Fibroblast of skin of abdomen (primary cell): Measurements from ENCODE around the gene PAX8.

Source experiments
- DNase-seq: peaks from one replicate; pipeline ENCODE4 v3.0.0-alpha.2; 2013

The PAX8 gene

DNA sequence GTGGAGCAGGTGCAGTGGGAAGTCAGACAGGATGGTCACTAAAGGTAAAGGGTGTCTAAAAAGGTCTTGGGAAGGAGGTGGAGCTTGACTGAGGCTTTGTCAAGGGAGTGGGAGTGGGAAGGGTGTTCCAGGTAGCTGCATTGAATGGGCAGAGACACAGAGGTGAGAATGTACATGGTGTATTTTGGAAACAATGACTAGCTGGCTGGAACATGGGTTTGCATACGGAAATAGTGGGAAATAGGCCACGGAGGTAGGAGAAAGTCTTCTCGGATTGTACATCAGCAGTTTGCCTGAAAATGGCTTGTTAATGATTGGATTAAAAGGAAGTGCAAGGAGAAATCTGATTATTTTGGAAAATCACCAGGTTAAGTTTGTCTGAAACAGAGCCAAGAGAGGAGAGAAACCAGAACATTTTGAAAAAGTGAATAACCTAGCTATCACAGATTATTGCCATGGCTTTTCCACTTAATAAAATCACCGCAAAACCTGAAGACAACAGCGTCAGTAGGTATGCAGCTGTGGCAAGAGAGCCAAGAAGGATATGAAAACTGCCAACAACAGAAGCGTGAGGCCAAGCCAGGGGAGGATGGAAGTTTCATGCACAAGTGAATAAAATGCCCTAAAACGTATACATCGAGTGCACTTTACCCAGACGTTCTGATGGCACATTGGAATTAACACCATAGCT lies 13.9 kb downstream of the PAX8 start:
- DNase-seq = no peak

DNA sequence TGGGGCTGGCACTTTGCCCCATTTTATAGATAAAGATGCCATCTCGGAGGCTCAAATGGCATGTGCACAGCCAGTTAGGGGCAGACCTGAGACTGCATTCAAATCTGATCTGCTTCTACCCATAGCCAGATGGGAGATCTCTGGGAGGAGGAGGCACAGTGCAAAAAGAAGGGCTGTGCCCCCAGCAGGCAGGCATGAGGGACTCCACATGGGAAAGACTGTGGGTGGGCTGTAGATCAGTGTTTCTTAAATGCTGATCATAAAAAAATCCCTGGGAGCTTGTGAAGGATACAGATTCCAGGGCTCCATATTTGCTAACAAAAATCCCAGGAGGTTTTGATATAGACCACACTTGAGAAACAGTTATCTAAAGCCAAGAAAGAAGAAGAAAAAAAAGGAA lies 15.2 kb downstream of the PAX8 start:
- DNase-seq = no peak

DNA sequence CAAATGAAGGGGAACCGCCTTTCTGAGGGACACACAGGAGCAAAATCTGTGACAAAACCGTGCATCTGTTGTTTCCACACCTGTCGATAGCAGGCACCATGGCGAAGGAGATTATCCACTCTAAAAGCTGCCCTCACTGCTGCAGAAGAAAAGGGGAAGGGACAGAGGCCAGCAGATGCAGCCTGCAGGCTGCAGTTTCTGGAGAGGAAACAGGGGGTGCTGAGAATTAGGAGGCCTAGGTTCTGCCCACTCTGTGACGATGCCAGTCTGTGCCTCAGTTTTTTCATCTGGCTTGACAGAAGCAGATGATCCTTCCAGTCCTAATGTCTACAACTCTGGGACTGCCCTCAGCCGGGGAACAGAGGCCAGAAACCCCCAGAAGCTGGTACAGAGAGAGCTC lies 17.7 kb downstream of the PAX8 start:
- DNase-seq = no peak

DNA sequence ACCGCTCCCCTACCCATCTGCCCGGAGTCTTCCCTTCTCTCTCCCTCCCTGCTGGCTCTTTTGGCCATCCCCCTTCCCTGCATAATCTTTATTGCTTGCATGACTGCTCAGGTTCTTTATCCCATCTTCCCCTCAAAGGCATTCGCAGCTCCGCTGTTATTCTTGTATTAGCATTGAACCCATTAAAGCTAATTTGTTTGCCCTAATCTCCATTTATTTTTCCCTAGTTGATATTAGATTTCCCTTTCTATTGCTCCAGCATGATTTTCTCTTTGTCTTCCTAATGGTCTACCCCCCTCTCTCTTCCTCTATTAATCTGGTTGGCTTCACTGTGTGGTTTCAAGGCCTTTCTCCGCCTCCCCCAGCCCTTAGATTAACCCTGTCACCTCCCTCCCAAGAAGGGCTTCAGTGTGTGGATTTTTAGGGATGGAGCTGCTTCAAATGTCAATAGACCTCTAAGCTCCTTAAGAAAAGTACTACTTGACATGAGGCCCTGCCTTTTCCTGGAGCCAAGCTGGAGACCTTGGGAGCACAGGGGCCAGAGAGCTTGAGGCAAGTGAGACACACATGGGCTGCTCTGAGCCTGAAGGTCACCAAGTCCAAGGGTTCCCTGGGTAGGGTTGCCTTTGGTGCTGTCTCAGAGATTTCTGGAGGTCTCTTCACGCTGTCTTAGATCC lies 20.1 kb downstream of the PAX8 start:
- DNase-seq = no peak

DNA sequence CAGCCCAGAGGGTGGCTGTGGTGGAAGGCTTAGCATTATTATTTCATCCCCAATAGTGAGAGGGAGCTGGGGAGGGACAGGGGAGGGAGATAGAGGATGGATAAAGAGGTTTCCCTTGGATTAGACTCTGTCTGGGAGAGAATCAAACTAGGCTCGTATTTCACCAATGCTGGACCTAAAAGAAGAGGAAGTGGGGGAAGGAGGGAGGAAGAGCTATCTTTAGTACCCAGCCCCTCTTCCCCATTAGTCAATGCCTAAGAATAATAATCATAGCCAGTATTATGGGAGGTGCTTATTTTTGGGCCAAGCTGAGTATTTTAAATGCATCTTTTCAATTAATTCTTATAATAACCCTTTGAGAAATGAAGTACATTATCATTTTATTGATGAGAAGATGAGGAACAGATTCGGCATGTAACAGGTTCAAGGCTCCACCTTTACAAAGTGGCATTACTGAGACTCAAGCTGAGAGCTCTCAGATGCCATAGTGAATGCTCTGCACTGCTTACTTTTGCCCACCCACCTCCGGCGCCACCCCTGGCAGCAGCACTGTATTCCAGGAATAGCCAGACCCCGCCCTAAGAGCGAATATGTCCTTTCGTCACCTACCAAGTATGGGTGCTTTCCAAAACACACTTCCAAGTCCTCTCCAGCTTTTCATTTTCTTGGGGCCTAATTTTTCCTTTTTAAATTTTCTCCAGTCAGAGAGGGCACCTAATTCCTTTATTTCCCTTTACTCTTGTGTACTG lies 21.0 kb downstream of the PAX8 start:
- DNase-seq = peak; percentile 18

DNA sequence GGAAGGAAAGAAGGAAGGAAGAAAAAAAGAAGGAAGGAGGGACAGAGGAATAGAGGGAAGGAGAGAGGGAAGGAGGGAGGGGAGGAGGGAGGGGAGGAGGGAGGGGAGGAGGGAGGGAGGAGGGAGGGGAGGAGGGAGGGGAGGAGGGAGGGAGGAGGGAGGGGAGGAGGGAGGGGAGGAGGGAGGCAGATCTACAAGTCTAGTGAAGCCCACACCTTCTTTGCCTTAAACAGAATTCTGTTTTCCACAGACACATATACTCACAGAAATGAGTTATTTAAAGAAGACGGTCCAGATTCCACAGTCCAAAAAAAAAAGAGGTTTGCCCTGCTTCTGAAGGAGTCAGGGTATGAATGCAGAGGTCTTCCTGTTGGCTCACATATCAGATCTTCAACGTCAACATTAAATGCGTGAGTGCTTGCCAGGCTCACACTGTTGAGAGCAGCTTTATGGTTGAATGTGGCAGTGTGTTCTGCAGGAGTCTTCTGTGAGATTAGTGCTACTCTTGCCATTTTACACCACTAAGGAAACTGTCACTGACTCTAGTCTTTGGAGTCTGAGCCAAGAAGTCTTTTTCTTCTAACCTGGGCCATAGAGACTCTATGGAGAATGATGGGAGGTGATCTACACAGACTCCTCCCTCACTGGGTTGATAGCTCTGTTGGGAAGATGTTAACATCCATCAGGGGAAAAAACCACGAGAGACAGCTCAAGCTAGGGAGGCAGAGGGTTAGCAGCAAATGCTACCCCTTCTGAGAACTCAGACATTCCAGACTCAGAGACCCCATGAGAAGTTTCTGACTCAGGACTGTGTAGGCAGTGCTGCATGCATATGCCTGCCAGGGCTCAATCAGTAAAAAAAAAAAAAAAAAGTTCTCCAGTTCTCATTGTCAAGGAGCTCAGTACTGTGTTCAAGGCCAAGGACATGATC lies 23.3 kb downstream of the PAX8 start:
- DNase-seq = peak; percentile 33

DNA sequence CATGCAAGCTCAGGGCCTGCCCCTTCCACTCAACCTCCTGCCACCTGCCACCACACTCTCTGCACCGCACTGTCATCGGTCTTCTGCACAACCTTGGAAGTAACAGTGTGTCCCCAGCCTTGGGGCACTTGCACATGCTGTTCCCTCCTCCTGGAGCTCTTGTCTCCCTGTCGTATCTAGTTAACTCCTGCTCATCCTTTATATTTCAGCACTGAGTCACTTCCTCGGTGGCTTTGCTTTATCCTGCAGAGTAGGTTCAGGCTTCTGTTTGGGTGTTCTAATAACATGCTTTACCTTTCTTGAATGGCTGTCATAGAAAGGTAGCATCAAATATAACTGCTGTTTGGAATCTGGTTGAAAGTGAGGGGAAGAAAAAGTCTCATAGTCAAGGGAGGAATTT lies 25.3 kb downstream of the PAX8 start:
- no peak for DNase-seq

DNA sequence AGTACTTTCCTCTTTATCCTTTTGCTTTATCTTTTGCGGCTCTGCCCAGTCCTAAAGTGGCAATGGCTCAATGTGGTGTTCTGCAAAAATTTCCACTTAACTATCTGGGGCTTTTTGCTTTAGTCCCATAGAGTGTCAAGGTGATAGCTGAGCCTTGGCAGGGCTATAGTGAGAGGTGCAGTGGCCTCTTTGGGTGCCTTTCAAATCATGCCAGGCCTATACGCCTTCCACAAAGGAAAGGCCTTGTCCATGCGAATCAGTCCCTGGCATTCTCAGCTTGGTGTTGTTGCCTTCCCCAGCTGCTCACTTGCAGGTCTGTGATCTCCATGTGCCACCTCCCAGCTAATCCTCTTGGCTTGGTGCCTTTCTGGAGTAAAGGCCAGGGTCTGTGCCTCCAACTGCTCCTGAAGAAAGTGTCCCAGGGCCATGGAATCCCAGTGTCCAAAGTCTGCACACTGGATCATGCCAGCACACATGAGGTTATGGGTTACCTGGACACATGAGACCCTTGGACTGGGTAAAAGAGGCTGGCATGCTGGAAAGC lies 26.6 kb downstream of the PAX8 start:
- DNase-seq = no peak

DNA sequence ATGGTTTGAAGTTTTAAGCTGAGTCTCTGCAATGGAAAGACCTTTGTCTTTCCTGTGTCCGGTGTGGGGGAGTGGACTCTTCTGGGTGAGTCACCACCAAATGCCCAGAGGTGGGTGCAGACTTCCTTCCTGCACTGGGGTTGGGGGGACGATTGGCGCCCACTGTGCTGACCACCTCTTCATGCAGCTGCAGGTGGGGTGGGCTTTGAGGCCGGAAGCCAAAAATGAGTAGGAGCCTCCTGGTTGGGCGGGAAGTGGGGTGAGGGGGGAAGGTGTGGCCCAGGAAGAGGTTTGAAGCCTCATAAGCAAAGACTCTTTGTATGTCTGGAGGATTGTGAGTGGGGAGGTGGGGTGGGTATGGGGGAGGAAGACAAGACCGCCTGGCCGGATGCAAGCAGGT lies 27.6 kb downstream of the PAX8 start:
- no peak for DNase-seq

DNA sequence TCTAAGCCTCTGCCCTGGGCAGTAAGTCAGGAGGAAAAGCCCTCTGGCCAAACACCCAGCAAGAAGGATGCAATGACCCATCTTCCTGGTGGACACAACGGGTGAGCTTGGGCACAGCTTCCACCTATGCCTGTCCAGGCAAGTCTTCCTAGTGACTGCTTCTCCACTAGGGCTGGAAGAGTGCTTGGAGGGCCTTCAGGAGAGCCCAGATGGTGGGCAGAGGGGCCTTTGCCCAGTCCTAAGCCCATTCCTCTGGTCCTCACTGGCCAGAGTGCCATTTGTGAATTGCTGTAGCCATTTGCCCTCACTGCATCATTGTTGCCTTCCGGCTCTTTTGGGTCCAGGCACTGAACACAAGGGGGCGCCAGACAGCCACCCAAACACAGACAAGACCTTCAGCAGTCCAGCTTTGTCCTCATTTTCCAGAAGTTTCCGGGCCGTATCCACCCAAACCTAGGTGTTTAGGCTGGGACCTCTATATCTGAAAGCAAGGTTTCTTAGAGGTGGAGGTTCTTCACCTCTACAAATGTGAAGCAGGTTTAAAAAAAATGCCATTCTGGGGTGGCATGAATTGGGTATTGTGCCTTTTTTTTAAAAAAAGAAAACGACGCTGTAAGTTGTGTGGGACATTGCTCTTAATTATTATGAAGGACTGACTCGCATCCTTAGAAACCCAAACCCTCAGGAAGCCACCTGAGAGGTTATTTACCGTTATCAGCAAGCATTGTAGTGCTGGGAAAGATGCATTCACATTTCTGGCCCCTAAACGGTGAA lies 29.5 kb downstream of the PAX8 start:
- DNase-seq = peak; percentile 72

DNA sequence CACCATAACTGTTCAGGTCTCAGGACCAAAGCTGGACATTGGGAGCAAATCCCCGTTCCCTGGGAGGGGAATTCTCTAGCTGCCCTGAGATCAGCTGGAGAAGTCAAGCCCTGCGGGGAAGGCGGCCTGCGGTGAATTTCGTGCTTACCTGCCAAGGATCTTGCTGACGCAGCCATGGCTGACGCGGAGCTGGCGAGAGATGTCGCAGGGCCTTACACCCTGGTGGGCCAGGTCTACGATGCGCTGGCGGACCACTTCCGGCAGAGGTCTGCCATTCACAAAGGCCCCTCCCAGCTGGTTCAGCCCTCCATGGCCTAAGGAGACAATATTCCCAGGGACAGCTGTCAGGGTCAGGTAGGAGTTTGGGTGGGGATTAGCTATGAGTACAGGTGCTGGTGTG lies 32.1 kb downstream of the PAX8 start:
- no peak for DNase-seq

DNA sequence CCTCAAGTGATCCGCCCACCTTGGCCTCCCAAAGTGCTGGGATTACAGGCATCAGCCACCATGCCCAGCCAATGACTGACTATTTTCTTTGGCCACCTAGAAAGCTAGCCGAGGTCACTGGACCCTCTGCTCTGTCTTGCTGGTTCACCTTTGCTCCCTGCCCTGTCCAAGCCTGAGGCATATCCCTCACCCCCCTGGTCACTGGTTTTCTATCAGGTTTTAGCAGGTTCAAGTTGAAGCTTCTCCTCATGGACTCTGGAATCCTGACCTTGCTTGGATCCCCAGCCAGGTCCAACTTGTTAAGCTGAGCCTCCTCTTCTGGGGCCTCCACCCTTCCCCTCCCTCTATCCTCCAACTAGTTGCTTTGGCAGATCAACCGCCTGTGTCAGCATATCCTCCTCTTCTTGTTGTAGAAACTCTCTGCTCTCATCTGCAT lies 33.4 kb downstream of the PAX8 start:
- no peak for DNase-seq

DNA sequence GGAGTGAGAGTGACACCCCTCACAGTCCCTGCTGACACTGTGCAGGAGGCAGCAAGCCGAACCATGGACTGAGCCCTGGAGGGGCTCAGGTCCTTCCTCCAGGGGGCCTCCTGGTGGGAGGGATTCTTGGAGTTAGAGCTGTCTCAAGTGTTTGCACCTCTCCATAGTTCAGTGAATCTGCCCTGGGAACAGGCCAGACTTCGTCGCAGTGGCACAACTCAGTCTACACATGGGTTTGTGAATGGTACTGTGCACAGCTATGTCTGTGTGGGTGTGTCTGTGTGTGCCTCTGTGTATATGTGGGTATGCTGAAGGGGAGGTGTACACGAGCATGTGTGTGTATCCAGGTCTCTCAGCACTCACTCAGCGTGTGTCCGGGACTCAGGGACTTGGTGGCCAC lies 36.4 kb downstream of the PAX8 start:
- DNase-seq = no peak

DNA sequence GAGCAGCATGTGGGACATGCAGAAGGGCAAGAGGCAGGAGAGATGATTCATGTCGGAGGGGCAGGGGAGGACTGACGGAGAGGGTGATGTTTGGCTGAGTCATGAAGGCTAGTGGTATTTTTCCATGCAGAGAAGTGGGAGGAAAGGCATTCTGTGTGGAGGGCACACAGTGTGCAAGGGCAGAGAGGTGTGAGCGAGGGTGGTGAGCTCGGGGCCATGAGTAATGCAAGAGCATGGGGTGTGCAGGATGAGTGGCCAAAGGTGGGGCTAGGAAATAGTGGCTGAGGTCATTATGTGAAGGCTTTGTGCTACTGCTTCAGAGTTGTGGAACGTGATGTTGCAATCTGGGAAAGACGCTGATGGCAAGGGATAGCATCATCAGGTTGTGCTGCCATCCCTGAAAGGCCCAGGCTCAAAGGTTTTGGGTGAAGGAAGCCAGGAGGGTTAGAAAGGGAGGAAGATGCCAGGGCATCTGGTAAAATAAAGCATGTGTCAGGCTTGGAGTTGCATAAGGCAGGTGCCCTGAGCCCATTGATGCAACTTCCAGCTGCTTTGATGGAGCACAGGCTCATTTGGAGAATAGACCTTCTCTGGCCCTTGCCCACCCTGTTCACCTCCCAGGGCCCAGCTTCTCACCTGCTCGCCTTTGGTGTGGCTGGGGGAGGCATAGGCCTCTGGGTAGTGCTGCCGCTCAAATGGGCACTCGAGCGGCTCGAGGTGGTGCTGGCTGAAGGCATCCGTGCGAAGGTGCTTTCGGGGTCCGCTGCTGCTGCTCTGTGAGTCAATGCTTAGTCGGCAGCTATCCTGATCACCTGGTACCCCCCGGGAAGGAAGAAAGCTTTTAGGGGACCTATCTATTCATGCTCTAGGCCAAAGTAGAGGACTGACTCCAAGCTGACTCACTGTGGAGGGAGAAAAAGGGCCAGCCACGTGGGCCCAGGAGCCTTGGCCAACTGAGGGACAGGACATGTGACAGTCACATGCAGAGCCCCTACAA lies 37.5 kb downstream of the PAX8 start:
- peak; percentile 96 for DNase-seq

DNA sequence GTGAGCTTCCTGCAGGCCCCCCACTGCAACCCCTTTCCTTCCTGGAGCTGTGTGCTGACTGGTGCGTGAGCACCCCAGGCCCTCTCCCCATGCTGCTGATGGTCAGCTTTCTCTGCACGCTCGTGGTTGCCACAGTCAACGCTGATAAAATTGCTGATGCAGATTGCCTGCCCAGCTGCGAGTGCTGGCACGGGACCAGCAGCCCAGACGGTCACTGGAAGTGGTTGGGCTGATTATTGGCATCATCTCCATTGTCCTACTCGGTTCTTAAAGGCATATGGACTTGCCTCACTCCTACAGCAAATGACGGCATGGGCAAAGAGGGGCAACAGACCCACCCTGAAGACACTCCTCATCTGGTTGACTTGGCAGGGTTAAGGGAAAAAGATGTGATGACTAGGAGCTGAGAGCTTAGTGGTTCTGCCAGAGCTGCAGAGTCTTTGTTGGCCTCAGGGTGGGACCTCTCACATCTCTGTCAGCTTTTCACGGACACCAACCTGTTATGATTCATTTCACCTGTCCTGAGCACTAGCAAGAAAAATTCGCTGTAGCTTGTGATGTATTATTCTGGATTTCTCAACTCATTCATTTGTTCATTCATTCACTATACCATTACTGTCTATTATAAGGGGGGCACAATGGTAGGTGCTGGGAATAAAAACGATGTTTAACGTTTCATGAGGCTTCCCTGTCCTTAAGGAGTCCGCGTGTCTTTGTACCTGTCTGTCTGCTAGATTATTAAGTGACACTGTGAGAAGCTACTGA lies 38.4 kb downstream of the PAX8 start:
- peak; percentile 80 for DNase-seq

DNA sequence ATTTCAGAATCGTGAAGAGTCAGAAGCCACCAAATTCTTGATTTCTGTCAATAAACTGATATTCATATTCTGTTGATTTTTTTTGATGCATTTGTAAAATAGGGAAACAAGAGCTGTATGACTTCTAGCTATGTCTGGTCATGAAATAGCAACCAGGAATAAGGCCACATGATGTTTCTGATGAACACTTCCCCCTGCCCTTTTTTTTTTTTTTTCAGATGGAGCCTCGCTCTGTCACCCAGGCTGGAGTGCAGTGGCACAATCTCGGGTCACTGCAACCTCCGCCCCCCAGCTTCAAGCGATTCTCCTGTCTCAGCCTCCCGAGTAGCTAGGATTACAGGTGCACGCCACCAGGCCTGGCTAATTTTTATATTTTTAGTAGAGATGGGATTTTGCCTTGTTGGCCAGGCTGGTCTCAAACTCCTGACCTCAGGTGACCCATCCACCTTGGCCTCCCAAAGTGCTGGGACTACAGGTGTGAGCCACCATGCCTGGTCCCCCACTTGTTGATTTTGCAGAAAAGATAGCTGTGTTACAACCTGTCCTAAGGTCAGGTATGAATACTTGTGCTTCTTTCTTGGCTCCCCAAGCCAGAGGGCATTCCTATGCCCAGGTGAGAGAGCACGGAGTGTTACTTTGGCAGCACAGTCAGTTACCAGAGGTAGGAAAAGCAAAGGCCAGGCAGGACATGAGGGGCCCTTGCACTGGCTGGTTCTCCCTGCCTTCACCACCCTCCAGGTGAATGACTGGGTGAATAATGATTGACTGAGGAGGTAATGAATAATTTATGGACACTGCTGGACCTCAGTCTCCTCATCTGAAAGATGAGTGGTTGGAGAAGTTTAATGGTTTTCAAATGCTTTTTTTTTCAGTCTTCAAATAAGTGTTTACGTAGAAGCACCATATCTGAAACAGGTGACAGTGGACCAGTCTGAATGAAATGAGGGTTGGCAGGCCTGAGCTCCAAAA lies 39.6 kb downstream of the PAX8 start:
- DNase-seq = no peak

DNA sequence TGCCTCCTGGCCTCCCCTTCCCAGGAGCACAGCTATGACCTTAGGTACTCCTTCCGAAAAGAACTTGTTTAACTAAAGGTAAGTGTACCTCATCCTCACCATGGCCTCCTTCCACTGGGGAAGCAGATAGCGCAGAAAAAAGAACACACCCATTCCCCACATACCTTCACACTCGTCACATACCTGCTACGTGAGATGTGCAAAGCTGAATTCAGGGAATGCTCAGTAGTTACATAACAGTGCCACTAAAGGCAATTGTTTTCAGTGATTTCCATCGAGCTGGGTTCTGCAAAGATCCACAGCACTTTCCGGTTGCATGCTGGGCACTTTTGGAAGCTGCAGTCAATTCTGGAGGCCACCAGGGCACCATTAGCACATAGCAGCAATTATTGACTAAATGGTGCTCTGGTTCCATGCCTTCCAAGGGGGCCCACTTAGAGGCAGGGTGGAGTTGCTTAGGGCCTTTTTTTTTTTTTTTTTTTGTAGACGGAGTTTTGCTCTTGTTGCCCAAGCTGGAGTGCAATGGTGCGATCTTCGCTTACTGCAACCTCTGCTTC lies 41.0 kb downstream of the PAX8 start:
- no peak for DNase-seq
